Activated CD4-positive, alpha-beta memory T cell treated with anti-CD3 and anti-CD28 coated beads for 36 hours (primary cell): Measurements from ENCODE around the gene FABP7. TPM values are rescaled to one million over a fixed set of nuclear protein-coding genes. Genes with fewer than 3 reads are reported as not detected.

Experiments
- CTCF ChIA-PET: fragments of 350-600 bp; sonication (Branson Sonifier 250); formaldehyde crosslinking; loops from one replicate; lab custom pipeline; 2021; ENCODE audit warnings: antibody characterized with exemption, inconsistent platforms; lab: Charles Lee
- POLR2A ChIA-PET: fragments of 350-600 bp; sonication (Branson Sonifier 250); formaldehyde crosslinking; loops from one replicate; lab custom pipeline; 2021; ENCODE audit warnings: antibody characterized with exemption; lab: Charles Lee
- DNase-seq: peaks from one replicate; pipeline ENCODE4 v3.0.0-alpha.2; 2020
- H3K27ac Mint-ChIP-seq: one replicate; pipeline ENCODE4 v1.8.0; 2021; ENCODE audit warnings: mixed read lengths
- H3K27me3 Mint-ChIP-seq: one replicate; pipeline ENCODE4 v1.8.0; 2021; ENCODE audit warnings: mixed read lengths
- H3K36me3 Mint-ChIP-seq: one replicate; pipeline ENCODE4 v1.8.0; 2021; ENCODE audit warnings: mixed read lengths
- H3K4me1 Mint-ChIP-seq: one replicate; pipeline ENCODE4 v1.8.0; 2021; ENCODE audit warnings: low read depth, mixed read lengths
- H3K4me3 Mint-ChIP-seq: one replicate; pipeline ENCODE4 v1.8.0; 2021; ENCODE audit warnings: mild to moderate bottlenecking, mixed read lengths
- H3K9me3 Mint-ChIP-seq: one replicate; pipeline ENCODE4 v1.8.0; 2021; ENCODE audit warnings: mixed read lengths
- intact Hi-C: fragments of 100-400 bp; cut with micrococcal nuclease; formaldehyde crosslinking; loops from one replicate; pipeline ENCODE4 v1.15.1; 2023
- total RNA-seq, 2 experiments: library from RNA; stranded (reverse); gene quantifications; one replicate each; pipeline ENCODE4 v1.2.3, GENCODE V29; 2021

Gene FABP7
- total RNA-seq, 2 experiments from 2014 or later, result not detected

DNA sequence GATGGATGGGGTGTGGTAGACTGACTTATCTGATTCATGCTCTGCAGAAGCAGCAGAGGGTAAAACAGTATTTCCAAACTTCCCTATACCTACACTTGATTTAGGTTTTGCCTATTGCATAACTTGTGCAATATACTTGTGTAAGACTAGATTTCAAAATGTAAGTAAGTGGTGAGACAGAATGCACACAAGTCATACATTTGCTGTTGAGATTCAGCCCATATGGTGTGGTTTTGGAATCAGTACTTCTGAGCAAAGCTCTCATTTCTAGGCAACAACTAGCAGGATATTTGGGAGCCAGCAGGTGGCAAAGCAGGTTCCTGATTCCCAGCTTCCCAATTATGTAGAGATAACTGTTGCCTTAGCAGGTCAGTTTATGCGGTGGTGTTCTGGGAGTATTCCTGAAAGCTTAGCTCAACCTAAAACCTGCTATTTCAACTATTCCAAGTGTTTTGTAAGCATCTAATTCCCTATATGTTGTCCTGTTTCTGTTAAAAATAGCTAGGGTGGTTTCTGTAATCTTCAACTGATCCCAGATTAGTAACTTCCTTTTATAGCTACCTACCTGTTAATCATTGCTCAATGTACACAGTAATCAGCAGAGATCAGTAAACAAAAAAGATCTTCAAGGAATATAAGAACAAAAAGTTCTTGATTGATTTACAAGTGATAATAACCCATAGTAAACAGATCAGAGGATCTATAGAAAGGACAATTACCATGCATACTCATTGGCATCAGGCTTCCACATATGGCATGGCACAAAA, 8.5 kb upstream of the FABP7 start:
- CTCF ChIA-PET, result no interaction called here
- POLR2A ChIA-PET, result no interaction called here
- intact Hi-C loops, result no loop called here
- no peak for DNase-seq
- Mint-ChIP-seq H3K27ac (no peak overlapping the region), H3K4me3 (no peak overlapping the region), H3K36me3 (no peaks in the 10 kb centered on the region), H3K4me1 (no peaks in the 10 kb centered on the region), H3K27me3 (peaks cover 2% of the 10 kb centered on the region), H3K9me3 (no peaks in the 10 kb centered on the region)

GRCh38 chr6:122772724-122773415, 6.6 kb upstream of the FABP7 start:
- no peak overlapping the region for H3K27ac Mint-ChIP-seq
- H3K36me3 Mint-ChIP-seq, result no peaks in the 10 kb centered on the region
- no peak overlapping the region for H3K4me3 Mint-ChIP-seq
- no peaks in the 10 kb centered on the region for H3K4me1 Mint-ChIP-seq
- peaks cover 2% of the 10 kb centered on the region for H3K27me3 Mint-ChIP-seq
- intact Hi-C loops, result no loop called here
- no peaks in the 10 kb centered on the region for H3K9me3 Mint-ChIP-seq
- ChIA-PET CTCF (no interaction called here), POLR2A (no interaction called here)
- no peak for DNase-seq

DNA sequence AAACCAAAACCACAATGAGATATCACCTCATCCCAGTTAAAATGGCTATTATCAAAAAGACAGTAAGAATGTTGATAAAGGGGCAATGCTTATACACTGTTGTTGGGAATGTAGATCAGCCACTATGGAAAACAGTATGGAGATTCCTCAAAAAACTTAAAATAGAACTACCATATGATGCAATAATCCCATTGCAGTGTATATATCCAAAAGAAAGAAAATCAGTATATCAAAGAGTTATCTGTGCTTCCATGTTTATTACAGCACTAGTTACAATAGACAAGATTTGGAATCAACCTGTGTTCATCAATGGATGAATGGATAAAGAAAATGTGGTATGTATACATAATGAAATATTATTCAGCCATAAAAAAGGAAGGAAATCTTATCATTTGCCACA, 3.5 kb upstream of the FABP7 start:
- POLR2A ChIA-PET, result no interaction called here
- H3K27ac Mint-ChIP-seq, result no peak overlapping the region
- intact Hi-C loops, result no loop called here

DNA sequence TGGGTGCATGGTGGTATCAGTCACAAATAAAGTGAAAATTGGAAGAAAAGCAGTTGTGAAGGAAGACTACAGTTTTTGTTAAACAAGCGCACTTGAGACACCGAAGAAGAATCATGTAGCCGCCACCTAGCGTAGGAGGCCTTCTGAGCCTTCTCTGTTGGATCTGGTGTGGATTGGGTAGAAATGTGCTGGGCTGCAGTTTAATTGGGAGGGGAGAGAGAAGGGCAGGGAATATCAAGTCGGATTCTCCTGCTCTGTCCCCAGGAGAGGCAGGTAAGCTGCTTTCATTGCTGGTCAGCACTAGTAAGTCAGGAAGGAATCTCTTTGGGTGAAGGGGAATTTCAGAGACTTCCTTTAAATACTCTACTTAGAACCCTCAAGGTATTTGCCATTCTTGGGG, 1.2 kb upstream of the FABP7 start:
- ChIA-PET CTCF (no interaction called here), POLR2A (no interaction called here)
- no peak for DNase-seq
- H3K4me3 Mint-ChIP-seq, result no peak overlapping the region
- H3K36me3 Mint-ChIP-seq, result no peaks in the 10 kb centered on the region
- no peaks in the 10 kb centered on the region for H3K9me3 Mint-ChIP-seq
- no peak overlapping the region for H3K27ac Mint-ChIP-seq
- intact Hi-C loops, result no loop called here
- H3K4me1 Mint-ChIP-seq, result no peaks in the 10 kb centered on the region
- H3K27me3 Mint-ChIP-seq, result no peaks in the 10 kb centered on the region

More for the DNA sequence above, 3.5 kb upstream of the FABP7 start:
- no peak for DNase-seq
- H3K4me1 Mint-ChIP-seq, result no peaks in the 10 kb centered on the region
- no peaks in the 10 kb centered on the region for H3K36me3 Mint-ChIP-seq
- H3K9me3 Mint-ChIP-seq, result no peaks in the 10 kb centered on the region
- no peak overlapping the region for H3K4me3 Mint-ChIP-seq
- no peaks in the 10 kb centered on the region for H3K27me3 Mint-ChIP-seq
- CTCF ChIA-PET, result no interaction called here

DNA sequence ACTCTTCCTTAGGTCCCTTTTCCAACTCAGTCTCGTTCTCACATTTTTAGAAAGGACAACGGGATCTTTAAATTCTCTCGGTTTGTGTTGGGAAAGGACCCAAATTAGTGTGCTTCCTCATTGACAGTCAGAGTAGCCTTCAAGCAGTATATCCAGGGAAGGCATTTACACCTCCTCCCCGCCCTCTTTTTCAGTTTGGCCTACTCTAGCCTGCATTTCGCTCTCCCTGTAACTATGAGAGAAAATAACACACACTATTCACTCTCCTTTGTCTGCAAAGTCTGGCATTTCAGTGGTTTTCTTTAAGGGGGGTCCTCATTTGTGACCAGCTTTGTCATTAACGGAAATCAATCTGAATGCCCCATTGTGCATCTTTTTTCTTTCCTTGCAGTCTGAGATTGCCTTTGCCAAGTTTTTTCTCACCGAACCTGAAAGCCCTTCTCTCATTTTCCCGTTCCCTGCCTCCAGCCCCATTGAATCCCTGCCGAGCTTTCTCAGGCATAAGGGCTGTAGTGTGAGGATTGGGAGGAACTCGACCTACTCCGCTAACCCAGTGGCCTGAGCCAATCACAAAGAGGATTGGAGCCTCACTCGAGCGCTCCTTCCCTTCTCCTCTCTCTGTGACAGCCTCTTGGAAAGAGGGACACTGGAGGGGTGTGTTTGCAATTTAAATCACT, 393 bp upstream of the FABP7 start:
- H3K9me3 Mint-ChIP-seq, result no peaks in the 10 kb centered on the region
- no peak for DNase-seq
- ChIA-PET POLR2A (no interaction called here), CTCF (no interaction called here)
- no peaks in the 10 kb centered on the region for H3K36me3 Mint-ChIP-seq
- no peak overlapping the region for H3K27ac Mint-ChIP-seq
- H3K4me1 Mint-ChIP-seq, result no peaks in the 10 kb centered on the region
- no peaks in the 10 kb centered on the region for H3K27me3 Mint-ChIP-seq
- H3K4me3 Mint-ChIP-seq, result no peak overlapping the region
- intact Hi-C loops, result no loop called here

DNA sequence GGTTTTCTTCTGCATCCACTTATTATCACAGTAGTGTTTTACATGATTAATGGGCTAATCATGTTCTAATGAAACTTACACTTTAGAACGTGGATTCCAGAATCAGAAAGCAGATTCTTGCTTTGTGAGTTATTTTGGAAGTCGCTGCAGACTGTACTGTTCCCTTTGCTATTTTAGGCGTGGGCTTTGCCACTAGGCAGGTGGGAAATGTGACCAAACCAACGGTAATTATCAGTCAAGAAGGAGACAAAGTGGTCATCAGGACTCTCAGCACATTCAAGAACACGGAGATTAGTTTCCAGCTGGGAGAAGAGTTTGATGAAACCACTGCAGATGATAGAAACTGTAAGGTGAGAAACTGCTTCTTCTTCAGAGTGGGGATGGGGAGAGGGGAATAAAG, 598 bp downstream of the FABP7 start:
- intact Hi-C loops, result no loop called here
- ChIA-PET POLR2A (no interaction called here), CTCF (no interaction called here)
- no peak for DNase-seq
- Mint-ChIP-seq H3K9me3 (no peaks in the 10 kb centered on the region), H3K4me3 (no peak overlapping the region), H3K36me3 (no peaks in the 10 kb centered on the region), H3K27me3 (no peaks in the 10 kb centered on the region), H3K4me1 (no peaks in the 10 kb centered on the region), H3K27ac (no peak overlapping the region)

DNA sequence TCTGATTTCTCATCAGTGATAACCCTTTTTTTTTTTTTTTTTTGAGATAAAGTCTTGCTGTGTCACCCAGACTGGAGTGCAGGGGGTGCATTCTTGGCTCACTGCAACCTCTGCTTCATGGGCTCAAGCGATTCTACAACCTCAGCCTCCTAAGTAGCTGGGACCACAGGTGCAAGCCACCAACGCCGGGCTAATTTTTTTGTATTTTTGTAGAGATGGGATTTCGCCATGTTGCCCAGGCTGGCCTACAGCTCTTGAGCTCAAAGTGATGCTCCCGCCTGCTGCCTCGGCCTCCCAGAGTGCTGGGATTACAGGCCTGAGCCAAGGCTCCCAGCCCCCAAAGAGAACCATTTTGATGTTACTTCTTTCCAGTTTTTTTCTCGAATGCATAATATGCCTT, 2.2 kb downstream of the FABP7 start:
- DNase-seq, result no peak
- Mint-ChIP-seq H3K27me3 (peaks cover 3% of the 10 kb centered on the region), H3K27ac (no peak overlapping the region), H3K9me3 (no peaks in the 10 kb centered on the region), H3K4me1 (no peaks in the 10 kb centered on the region), H3K36me3 (no peaks in the 10 kb centered on the region), H3K4me3 (no peak overlapping the region)
- intact Hi-C loops, result no loop called here
- POLR2A ChIA-PET, result no interaction called here
- CTCF ChIA-PET, result no interaction called here

GRCh38 chr6:122783401-122783800, 3.9 kb downstream of the FABP7 start:
- Mint-ChIP-seq H3K9me3 (no peaks in the 10 kb centered on the region), H3K27ac (no peak overlapping the region), H3K4me3 (no peak overlapping the region), H3K4me1 (no peaks in the 10 kb centered on the region), H3K27me3 (peaks cover 16% of the 10 kb centered on the region), H3K36me3 (no peaks in the 10 kb centered on the region)
- ChIA-PET CTCF (no interaction called here), POLR2A (no interaction called here)
- no peak for DNase-seq
- intact Hi-C loops, result no loop called here

DNA sequence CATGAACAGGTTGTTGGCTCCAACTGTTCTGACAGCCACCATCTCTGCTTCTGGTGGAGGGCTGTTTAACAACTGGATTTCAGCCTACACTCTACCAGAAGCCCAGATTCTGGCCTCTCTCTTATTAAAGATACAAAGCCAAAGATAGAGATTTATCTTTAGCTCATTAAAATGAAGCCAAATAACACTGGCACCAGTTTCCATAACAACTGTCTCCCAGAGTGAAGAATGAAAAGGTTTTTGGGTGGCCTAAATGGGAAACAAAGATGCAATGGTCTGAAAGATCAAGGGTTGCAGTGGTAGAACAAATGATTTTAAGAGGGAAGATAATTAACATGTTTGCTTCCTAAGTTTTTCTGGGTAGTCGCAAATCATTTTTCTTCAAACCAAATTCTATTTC, 6.4 kb downstream of the FABP7 start:
- H3K4me3 Mint-ChIP-seq, result no peak overlapping the region
- intact Hi-C loops, result no loop called here
- peaks cover 37% of the 10 kb centered on the region for H3K27me3 Mint-ChIP-seq
- no peaks in the 10 kb centered on the region for H3K36me3 Mint-ChIP-seq
- no peak overlapping the region for H3K27ac Mint-ChIP-seq
- H3K9me3 Mint-ChIP-seq, result no peaks in the 10 kb centered on the region
- CTCF ChIA-PET, result no interaction called here
- DNase-seq, result no peak
- POLR2A ChIA-PET, result no interaction called here
- H3K4me1 Mint-ChIP-seq, result peaks cover 16% of the 10 kb centered on the region

DNA sequence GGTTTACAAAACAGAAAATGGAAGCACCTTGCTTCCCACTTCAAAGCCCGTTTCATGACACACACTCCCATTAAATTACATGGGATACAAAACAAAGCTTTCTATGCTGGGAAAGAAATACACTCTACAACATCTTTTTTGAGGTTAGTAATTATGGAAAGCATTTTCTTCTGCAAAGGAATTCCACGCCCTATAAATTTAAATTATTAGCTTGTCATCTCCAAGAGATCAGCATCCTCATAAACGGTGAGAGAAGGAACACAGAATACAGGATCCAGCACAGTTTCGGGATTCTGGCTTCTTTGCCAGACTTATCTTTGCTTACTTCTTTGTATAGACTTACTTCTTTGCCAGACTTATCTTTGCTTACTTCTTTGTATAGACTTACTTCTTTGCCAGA, 8.2 kb downstream of the FABP7 start:
- no peak overlapping the region for H3K4me3 Mint-ChIP-seq
- DNase-seq, result no peak
- POLR2A ChIA-PET, result no interaction called here
- CTCF ChIA-PET, result no interaction called here
- peaks cover 48% of the 10 kb centered on the region for H3K27me3 Mint-ChIP-seq
- H3K27ac Mint-ChIP-seq, result no peak overlapping the region
- H3K9me3 Mint-ChIP-seq, result no peaks in the 10 kb centered on the region
- peaks cover 16% of the 10 kb centered on the region for H3K4me1 Mint-ChIP-seq
- intact Hi-C loops, result no loop called here
- H3K36me3 Mint-ChIP-seq, result no peaks in the 10 kb centered on the region

DNA sequence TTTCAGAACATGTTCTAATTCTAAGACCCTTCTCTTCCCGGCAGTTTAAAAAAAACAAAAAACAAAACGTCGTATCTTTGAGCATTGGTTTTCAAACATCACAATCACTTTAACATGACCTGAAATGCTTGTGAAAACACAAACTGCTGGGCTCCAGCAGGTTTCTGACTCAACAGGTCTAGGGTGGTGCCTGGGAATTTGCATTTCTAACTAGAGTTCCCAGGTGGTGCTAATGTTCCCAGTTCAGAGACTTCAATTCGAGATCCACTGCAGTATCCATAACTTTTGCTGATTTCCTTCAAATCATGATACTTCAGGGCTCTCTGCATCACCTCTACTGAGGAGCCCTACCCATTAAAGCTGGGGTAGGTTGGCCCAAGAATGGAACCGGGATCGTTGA, 8.7 kb downstream of the FABP7 start:
- no peaks in the 10 kb centered on the region for H3K36me3 Mint-ChIP-seq
- no peak overlapping the region for H3K27ac Mint-ChIP-seq
- DNase-seq, result no peak
- intact Hi-C loops, result no loop called here
- H3K27me3 Mint-ChIP-seq, result peaks cover 52% of the 10 kb centered on the region
- peaks cover 16% of the 10 kb centered on the region for H3K4me1 Mint-ChIP-seq
- ChIA-PET CTCF (interaction anchor here (0.7 to 1.8 kb wide), 2 partner anchors 10 to 51 kb away, joined by 3 to 7 read pairs; no protein-coding TSS in a partner anchor), POLR2A (no interaction called here)
- no peak overlapping the region for H3K4me3 Mint-ChIP-seq
- H3K9me3 Mint-ChIP-seq, result no peaks in the 10 kb centered on the region

DNA sequence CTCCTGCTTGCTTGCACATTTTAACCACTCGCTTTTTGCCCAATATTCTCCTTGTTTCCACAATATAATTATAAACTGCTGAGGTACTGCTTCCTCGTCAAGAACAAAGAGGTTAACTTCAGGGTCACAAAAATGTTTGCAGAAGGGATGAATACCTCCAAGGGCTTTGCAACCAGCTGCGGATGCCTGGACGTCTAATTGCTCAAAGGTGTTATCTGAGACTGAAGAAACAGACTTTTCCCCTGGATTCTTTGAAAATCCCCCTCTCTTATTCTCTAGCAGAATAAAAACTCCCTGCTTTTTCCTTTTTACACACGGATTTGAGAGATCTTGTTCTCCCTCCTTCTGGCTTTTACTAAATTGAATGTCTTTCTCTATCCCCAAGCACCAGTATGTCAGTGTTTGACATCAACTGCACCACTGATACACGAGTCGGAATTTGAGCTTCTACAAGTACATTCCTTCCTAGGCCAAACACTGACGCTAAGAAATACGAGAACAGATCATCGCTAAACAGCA, 9.2 kb downstream of the FABP7 start:
- Mint-ChIP-seq H3K4me1 (peaks cover 16% of the 10 kb centered on the region), H3K27me3 (peaks cover 52% of the 10 kb centered on the region), H3K36me3 (no peaks in the 10 kb centered on the region), H3K4me3 (peak overlapping the region; percentile 77), H3K27ac (no peak overlapping the region), H3K9me3 (no peaks in the 10 kb centered on the region)
- POLR2A ChIA-PET, result no interaction called here
- DNase-seq, result no peak
- intact Hi-C loops, result no loop called here
- CTCF ChIA-PET, result interaction anchor here (0.7 to 1.8 kb wide), 2 partner anchors 10 to 51 kb away, joined by 3 to 7 read pairs; no protein-coding TSS in a partner anchor
